Activated T-cell treated with anti-CD3 and anti-CD28 coated beads, Interleukin-2, amount 50 U/mL, for 1 hour (primary cell): ENCODE measurements around the gene SHC4.
"Not testable (repeated sequence)": the region's sequence is repeated elsewhere in the genome, so short reads cannot be mapped to it uniquely, and the experiment has no call there.

ENCODE experiments used
- DNase-seq: peaks from one replicate; pipeline ENCODE4 v3.0.0-alpha.2; 2020

SHC4 gene

GRCh38 chr15:48876057-48876456 lies 87.7 kb downstream of the SHC4 start:
- DNase-seq, result no peak

- no peak for DNase-seq
These were observed 88.3 kb downstream of the SHC4 start for GRCh38 chr15:48875241-48875960.

- DNase-seq, result no peak
These were observed 91.1 kb downstream of the SHC4 start for GRCh38 chr15:48872632-48873031.

- DNase-seq, result no peak
These were observed 92.2 kb downstream of the SHC4 start for GRCh38 chr15:48871542-48871941.

GRCh38 chr15:48869966-48870365 lies 93.8 kb downstream of the SHC4 start:
- no peak for DNase-seq

GRCh38 chr15:48868536-48868935 lies 95.2 kb downstream of the SHC4 start:
- no peak for DNase-seq

- no peak for DNase-seq
These were observed 95.7 kb downstream of the SHC4 start for GRCh38 chr15:48868023-48868422.

- DNase-seq, result no peak
These were observed 97.6 kb downstream of the SHC4 start for GRCh38 chr15:48866141-48866563.

- DNase-seq, result no peak
These were observed 98.2 kb downstream of the SHC4 start for GRCh38 chr15:48865370-48866079.

- no peak for DNase-seq
These were observed 101.0 kb downstream of the SHC4 start for GRCh38 chr15:48862705-48863104.

- no peak for DNase-seq
These were observed 101.8 kb downstream of the SHC4 start for GRCh38 chr15:48861813-48862431.

GRCh38 chr15:48859426-48859825 lies 104.3 kb downstream of the SHC4 start:
- DNase-seq, result no peak

- no peak for DNase-seq
These were observed 105.3 kb downstream of the SHC4 start for GRCh38 chr15:48858401-48858800.

- DNase-seq, result no peak
These were observed 106.8 kb downstream of the SHC4 start for GRCh38 chr15:48856942-48857341.

- DNase-seq, result no peak
These were observed 107.9 kb downstream of the SHC4 start for GRCh38 chr15:48855501-48856440.

- not testable (repeated sequence) for DNase-seq
These were observed 109.3 kb downstream of the SHC4 start for GRCh38 chr15:48854434-48854833.

GRCh38 chr15:48851956-48852355 lies 111.8 kb downstream of the SHC4 start:
- DNase-seq, result no peak

- DNase-seq, result no peak
These were observed 113.1 kb downstream of the SHC4 start for GRCh38 chr15:48850648-48851047.

GRCh38 chr15:48845123-48845522 lies 118.6 kb downstream of the SHC4 start:
- no peak for DNase-seq

GRCh38 chr15:48842501-48842900 lies 121.2 kb downstream of the SHC4 start:
- DNase-seq, result no peak

GRCh38 chr15:48834756-48835155 lies 129.0 kb downstream of the SHC4 start:
- DNase-seq, result no peak

- DNase-seq, result no peak
These were observed 130.0 kb downstream of the SHC4 start for GRCh38 chr15:48833526-48834239.
